Activated naive CD8-positive, alpha-beta T cell treated with anti-CD3 and anti-CD28 coated beads for 36 hours (primary cell): ENCODE data around the gene SSC5D. TPM values are rescaled to one million over a fixed set of nuclear protein-coding genes. Genes with fewer than 3 reads are reported as not detected.
A peak's percentile ranks its signal among the peaks of the same experiment; 100 is the strongest.
"Not testable (repeated sequence)": the region's sequence is repeated elsewhere in the genome, so short reads cannot be mapped to it uniquely, and the experiment has no call there.

Experiments
- DNase-seq: peaks from one replicate; pipeline ENCODE4 v3.0.0; 2021
- H3K27ac Mint-ChIP-seq: one replicate; pipeline ENCODE4 v1.8.0; 2022; ENCODE audit warnings: mild to moderate bottlenecking, moderate library complexity, mixed read lengths
- H3K27me3 Mint-ChIP-seq: one replicate; pipeline ENCODE4 v1.8.0; 2022; ENCODE audit warnings: mild to moderate bottlenecking, mixed read lengths
- H3K36me3 Mint-ChIP-seq: one replicate; pipeline ENCODE4 v1.8.0; 2021; ENCODE audit warnings: mild to moderate bottlenecking, mixed read lengths
- H3K4me1 Mint-ChIP-seq: one replicate; pipeline ENCODE4 v1.8.0; 2021; ENCODE audit warnings: mixed read lengths
- H3K4me3 Mint-ChIP-seq: one replicate; pipeline ENCODE4 v1.8.0; 2022; ENCODE audit warnings: mild to moderate bottlenecking, moderate library complexity, mixed read lengths
- H3K9me3 Mint-ChIP-seq: one replicate; pipeline ENCODE4 v1.8.0; 2022; ENCODE audit warnings: mixed read lengths
- total RNA-seq, 2 experiments: library from RNA; stranded (reverse); gene quantifications; one replicate each; pipeline ENCODE4 v1.2.3, GENCODE V29; 2021

Gene SSC5D
- total RNA-seq, result 1 to 10 TPM in 1 of 2 experiments, under 1 TPM in 1; 0.46 to 1.4 TPM

DNA sequence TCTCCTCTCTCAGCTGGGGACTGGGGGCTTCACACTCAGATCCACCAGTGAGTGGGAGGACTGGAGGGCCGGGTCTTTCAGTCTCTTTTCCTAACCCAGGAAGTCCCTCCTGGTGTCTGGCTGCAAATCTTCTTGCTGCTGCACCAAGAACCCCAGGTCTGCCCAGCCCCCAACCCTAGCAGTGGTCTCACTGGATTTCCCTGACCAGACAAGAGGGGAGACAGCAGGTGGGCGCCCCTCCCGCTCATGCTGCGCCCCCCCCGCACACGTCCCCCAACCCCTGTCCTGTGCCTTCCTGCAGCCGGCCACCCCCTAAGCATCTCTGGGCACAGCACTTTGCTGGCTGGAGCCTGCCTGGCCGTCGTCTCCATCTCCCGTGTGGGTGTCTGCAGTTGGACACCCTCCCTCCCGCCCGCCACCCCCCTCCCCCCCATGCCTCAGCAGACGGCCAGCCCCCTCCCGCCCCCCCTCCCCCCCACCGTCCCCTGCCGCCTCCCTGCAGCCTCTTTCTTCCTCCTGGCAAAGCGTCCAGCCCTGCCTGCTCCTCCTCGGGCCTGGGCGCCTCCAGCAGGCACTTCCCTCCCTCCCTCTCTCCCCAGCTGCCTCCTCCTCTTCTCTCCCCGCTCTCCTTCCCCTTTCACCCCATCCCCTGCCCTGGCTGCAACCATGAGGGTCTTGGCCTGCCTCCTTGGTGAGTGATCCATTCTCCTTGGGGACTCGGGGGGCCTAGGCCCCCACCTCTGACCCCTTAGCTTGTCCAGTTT, at the start of gene SSC5D:
TSS of gene SSC5D (plus strand) at position 513 of the 764 bp plus-strand sequence. CDS start at position 667, 154 bp downstream.
- H3K4me3 Mint-ChIP-seq, result peak within 1 kb of the TSS; percentile 49
- H3K9me3 Mint-ChIP-seq, result no peaks in the 10 kb centered on the region
- H3K27me3 Mint-ChIP-seq, result peaks cover 10% of the 10 kb centered on the region
- no peak for DNase-seq
- H3K36me3 Mint-ChIP-seq, result no peaks in the 10 kb centered on the region
- peak within 1 kb of the TSS; percentile 64 for H3K27ac Mint-ChIP-seq
- peaks cover 18% of the 10 kb centered on the region for H3K4me1 Mint-ChIP-seq

DNA sequence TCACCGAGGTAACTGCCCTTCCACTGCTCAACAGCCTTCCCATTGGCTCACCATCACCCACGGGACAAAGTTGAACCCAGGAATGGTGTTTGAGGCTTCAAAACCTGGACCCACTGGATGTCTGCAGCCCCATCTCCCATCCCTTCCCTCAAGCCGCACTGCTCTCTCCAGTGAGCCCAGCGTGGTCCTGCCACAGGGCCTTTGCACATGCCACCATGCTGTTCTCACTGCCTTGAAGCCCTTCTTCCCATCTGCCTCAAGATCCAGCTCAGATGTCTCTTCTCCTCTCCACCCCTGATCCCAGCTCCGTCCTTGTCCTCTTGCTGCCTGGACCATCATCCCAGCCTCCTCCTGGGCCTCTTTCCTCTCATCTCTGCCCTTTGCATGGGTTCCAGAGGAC, 49.2 kb upstream of the SSC5D start:
- Mint-ChIP-seq H3K9me3 (no peaks in the 10 kb centered on the region), H3K27ac (no peak overlapping the region), H3K4me3 (no peak overlapping the region), H3K36me3 (no peaks in the 10 kb centered on the region), H3K4me1 (peaks cover 10% of the 10 kb centered on the region), H3K27me3 (peaks cover 77% of the 10 kb centered on the region)
- DNase-seq, result no peak

- Mint-ChIP-seq H3K4me3 (no peak overlapping the region), H3K4me1 (peaks cover 10% of the 10 kb centered on the region), H3K36me3 (no peaks in the 10 kb centered on the region), H3K27ac (no peak overlapping the region), H3K27me3 (peaks cover 92% of the 10 kb centered on the region), H3K9me3 (no peaks in the 10 kb centered on the region)
- DNase-seq, result peak; percentile 33
These were observed 47.7 kb upstream of the SSC5D start for GRCh38 chr19:55440411-55441105.

- Mint-ChIP-seq H3K27me3 (peaks cover 99% of the 10 kb centered on the region), H3K36me3 (no peaks in the 10 kb centered on the region), H3K4me3 (no peak overlapping the region), H3K4me1 (peaks cover 10% of the 10 kb centered on the region), H3K27ac (no peak overlapping the region), H3K9me3 (no peaks in the 10 kb centered on the region)
- no peak for DNase-seq
These were observed 46.9 kb upstream of the SSC5D start for GRCh38 chr19:55441319-55441691.

DNA sequence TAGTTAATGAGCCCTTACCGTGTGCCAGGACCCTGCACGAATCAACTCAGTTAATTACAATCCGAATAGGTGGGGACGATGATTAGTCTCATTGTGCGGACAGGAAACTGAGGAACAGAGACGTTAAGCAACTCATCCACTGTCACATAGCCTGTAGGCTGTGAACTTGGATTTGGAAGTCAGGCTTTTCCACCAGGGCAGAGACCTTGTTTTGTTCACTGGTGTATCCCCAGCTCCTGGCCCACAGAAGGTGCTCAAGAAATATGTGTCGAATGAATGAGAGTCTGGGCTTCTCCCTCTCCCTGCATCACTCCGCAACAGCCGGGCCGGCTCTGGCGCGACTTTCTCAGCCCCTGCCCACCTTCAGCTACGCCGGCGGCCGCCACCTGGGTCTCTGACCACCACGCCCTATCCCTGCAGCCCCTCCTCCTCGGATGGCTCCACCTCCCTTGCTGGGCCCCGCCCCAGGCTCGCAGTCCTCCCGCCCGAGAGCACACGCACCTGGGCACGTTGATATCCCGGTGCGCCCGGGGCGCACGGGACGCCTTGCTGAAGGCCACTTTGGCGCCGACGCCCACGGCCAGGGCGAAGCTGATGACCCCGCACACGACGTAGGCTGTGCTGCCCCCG, 46.4 kb upstream of the SSC5D start:
- Mint-ChIP-seq H3K27ac (no peak overlapping the region), H3K36me3 (no peaks in the 10 kb centered on the region), H3K27me3 (peaks cover 94% of the 10 kb centered on the region), H3K4me1 (peaks cover 10% of the 10 kb centered on the region), H3K9me3 (no peaks in the 10 kb centered on the region), H3K4me3 (no peak overlapping the region)
- no peak for DNase-seq

- DNase-seq, result no peak
- Mint-ChIP-seq H3K36me3 (no peaks in the 10 kb centered on the region), H3K4me3 (no peak overlapping the region), H3K27me3 (peaks cover 87% of the 10 kb centered on the region), H3K4me1 (peaks cover 10% of the 10 kb centered on the region), H3K9me3 (no peaks in the 10 kb centered on the region), H3K27ac (no peak overlapping the region)
These were observed 45.8 kb upstream of the SSC5D start for GRCh38 chr19:55442372-55442961.

DNA sequence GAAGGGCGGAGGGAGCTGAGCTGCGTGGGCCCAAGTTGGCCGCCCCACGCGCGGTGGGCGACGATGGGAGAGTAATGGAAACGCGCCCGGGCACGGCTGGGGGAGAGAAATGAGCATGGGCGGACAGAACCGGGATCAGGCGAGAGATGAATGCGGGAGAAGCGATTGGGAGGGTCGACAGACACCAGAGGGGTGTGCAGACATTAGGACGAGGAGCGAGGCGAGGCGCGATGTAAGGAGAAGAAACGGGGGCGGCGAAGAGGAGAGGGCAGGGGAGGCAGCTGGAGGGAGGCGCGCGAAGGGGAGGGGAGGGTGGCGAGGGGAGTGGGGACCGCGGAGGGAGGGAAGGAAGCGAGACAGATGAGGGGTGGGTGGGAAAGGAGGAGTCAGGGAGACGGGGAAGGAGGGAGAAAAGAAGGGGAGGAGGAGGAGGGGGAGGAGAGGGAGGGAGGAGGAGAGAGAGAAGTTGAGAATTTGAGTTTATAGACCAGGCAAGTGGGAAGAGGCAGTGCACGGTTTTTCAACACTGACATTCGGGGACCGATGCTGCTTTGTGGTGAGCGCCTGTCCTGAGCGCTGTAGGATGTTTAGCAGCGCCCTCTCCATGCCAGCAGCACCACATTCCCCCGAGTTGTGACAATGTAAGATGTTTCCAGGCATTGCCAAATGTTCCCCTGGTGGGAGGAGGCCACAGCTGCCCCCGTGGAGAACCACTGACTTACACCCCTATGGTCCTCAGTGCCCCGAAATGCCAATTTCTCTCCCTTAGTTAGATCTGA, 45.0 kb upstream of the SSC5D start, which contains the start of gene SHISA7:
TSS of gene SHISA7 (minus strand) at position 256 of the 779 bp plus-strand sequence. CDS start 437 bp downstream, outside the sequence.
- Mint-ChIP-seq H3K27ac (no peak within 1 kb of the TSS), H3K36me3 (no peaks in the 10 kb centered on the region), H3K4me3 (no peak within 1 kb of the TSS), H3K9me3 (no peaks in the 10 kb centered on the region), H3K4me1 (peaks cover 10% of the 10 kb centered on the region), H3K27me3 (peaks cover 80% of the 10 kb centered on the region)
- no peak for DNase-seq

DNA sequence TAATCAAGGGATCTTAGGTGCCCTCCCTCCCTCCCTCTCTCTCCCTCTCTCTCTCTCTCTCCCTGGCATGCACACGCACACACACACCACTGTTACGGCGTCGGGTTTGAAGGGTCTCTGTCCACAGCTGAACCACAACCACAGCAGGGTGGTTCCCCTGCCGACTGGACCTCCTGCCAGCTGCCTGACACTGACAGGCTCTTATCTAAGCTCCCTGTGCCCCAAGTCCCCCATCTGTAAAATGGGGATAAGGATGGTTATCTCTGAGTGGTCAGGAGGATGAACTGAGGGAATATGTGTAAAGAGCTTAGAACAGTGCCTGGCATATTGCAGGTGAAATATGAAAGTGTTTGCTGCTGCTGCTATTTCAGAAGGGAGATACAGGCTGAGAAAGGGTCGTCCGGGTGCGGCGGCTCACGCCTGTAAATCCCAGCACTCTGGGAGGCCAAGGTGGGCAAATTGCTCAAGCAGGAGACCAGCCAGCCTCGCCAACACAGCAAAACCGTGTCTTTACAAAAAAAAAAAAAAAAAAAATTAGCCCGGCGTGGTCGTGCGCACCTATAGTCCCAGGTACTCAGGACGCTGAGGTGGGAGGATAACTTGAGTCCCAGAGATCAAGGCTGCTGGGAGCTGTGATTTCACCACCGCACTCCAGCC, 44.3 kb upstream of the SSC5D start:
- no peak overlapping the region for H3K27ac Mint-ChIP-seq
- no peak for DNase-seq
- no peak overlapping the region for H3K4me3 Mint-ChIP-seq
- peaks cover 72% of the 10 kb centered on the region for H3K27me3 Mint-ChIP-seq
- H3K4me1 Mint-ChIP-seq, result peaks cover 10% of the 10 kb centered on the region
- H3K36me3 Mint-ChIP-seq, result no peaks in the 10 kb centered on the region
- H3K9me3 Mint-ChIP-seq, result no peaks in the 10 kb centered on the region

GRCh38 chr19:55444646-55445045, 43.6 kb upstream of the SSC5D start:
- H3K27me3 Mint-ChIP-seq, result peaks cover 65% of the 10 kb centered on the region
- no peak overlapping the region for H3K4me3 Mint-ChIP-seq

GRCh38 chr19:55446060-55446459, 42.2 kb upstream of the SSC5D start:
- no peak overlapping the region for H3K27ac Mint-ChIP-seq
- no peaks in the 10 kb centered on the region for H3K36me3 Mint-ChIP-seq
- peaks cover 6% of the 10 kb centered on the region for H3K4me1 Mint-ChIP-seq
- H3K27me3 Mint-ChIP-seq, result peaks cover 60% of the 10 kb centered on the region
- H3K4me3 Mint-ChIP-seq, result no peak overlapping the region
- no peak for DNase-seq
- H3K9me3 Mint-ChIP-seq, result no peaks in the 10 kb centered on the region

More at GRCh38 chr19:55444646-55445045, 43.6 kb upstream of the SSC5D start:
- H3K27ac Mint-ChIP-seq, result no peak overlapping the region
- no peaks in the 10 kb centered on the region for H3K36me3 Mint-ChIP-seq
- DNase-seq, result no peak
- H3K9me3 Mint-ChIP-seq, result no peaks in the 10 kb centered on the region
- H3K4me1 Mint-ChIP-seq, result peaks cover 10% of the 10 kb centered on the region

- Mint-ChIP-seq H3K9me3 (no peaks in the 10 kb centered on the region), H3K4me1 (peaks cover 3% of the 10 kb centered on the region), H3K27ac (no peak overlapping the region), H3K4me3 (no peak overlapping the region), H3K36me3 (no peaks in the 10 kb centered on the region), H3K27me3 (peaks cover 57% of the 10 kb centered on the region)
- DNase-seq, result no peak
These were observed 40.6 kb upstream of the SSC5D start for GRCh38 chr19:55447421-55448174.

DNA sequence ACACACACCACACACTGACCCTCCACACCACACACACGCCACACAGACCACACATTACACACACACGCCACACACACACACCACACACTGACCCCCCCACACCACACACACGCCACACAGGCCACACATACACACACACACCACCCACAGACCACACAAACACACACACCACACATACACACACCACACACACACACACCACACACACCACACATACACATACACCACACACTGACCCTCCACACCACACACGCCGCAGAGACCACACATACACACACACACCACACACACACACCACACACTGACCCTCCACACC, 40.1 kb upstream of the SSC5D start:
- DNase-seq, H3K27ac Mint-ChIP-seq, H3K4me3 Mint-ChIP-seq, H3K9me3 Mint-ChIP-seq, H3K36me3 Mint-ChIP-seq, H3K4me1 Mint-ChIP-seq: not testable (repeated sequence)
- peaks cover 55% of the 10 kb centered on the region for H3K27me3 Mint-ChIP-seq

GRCh38 chr19:55449469-55449868, 38.8 kb upstream of the SSC5D start:
- peaks cover 53% of the 10 kb centered on the region for H3K27me3 Mint-ChIP-seq
- DNase-seq, result no peak
- peaks cover 9% of the 10 kb centered on the region for H3K36me3 Mint-ChIP-seq
- H3K27ac Mint-ChIP-seq, result no peak overlapping the region
- H3K9me3 Mint-ChIP-seq, result no peaks in the 10 kb centered on the region
- H3K4me3 Mint-ChIP-seq, result no peak overlapping the region
- peaks cover 3% of the 10 kb centered on the region for H3K4me1 Mint-ChIP-seq
